Osteoblast (primary cell): Measurements from ENCODE around the gene TRIM60. TPM values are rescaled to one million over a fixed set of nuclear protein-coding genes. Genes with fewer than 3 reads are reported as not detected.

Source experiments
- DNase-seq: peaks from one replicate; pipeline ENCODE4 v3.0.0; 2011; ENCODE audit warnings: low spot score, mixed read lengths; ENCODE audit not compliant: insufficient read length; ENCODE audit errors: missing footprints
- H2AFZ ChIP-seq: 2 replicates; pipeline ENCODE4 v1.6.0; 2011; ENCODE audit warnings: mild to moderate bottlenecking, low read length
- H3K27ac ChIP-seq: 2 replicates; pipeline ENCODE4 v1.5.1; 2011; ENCODE audit warnings: mild to moderate bottlenecking, low read depth, low read length, moderate library complexity
- H3K27me3 ChIP-seq: 2 replicates; pipeline ENCODE4 v1.6.0; 2012; ENCODE audit warnings: mild to moderate bottlenecking, control low read depth, inconsistent platforms, low read length, moderate library complexity; ENCODE audit not compliant: insufficient read depth
- H3K36me3 ChIP-seq: 2 replicates; pipeline ENCODE4 v1.5.1; 2011; ENCODE audit warnings: mild to moderate bottlenecking, low read length, control low read depth, moderate library complexity; ENCODE audit not compliant: insufficient read depth
- H3K4me1 ChIP-seq: 2 replicates; pipeline ENCODE4 v1.5.1; 2011; ENCODE audit warnings: mild to moderate bottlenecking, low read length, control low read depth, moderate library complexity; ENCODE audit not compliant: insufficient read depth
- H3K4me2 ChIP-seq: 2 replicates; pipeline ENCODE4 v1.6.0; 2011; ENCODE audit warnings: mild to moderate bottlenecking, low read length; ENCODE audit not compliant: insufficient read depth
- H3K4me3 ChIP-seq: fragments of 200-600 bp; sonication (generic); 3 replicates; pipeline ENCODE4 v1.5.1; 2012; ENCODE audit warnings: mild to moderate bottlenecking, low read length, inconsistent platforms; ENCODE audit not compliant: insufficient read depth
- H3K79me2 ChIP-seq: 2 replicates; pipeline ENCODE4 v1.6.0; 2012; ENCODE audit warnings: mild to moderate bottlenecking, low read length, control low read depth, inconsistent platforms; ENCODE audit not compliant: insufficient read depth
- H3K9me3 ChIP-seq: 2 replicates; pipeline ENCODE4 v1.5.1; 2011; ENCODE audit warnings: low read depth, low read length, control low read depth
- H4K20me1 ChIP-seq: 2 replicates; pipeline ENCODE4 v1.6.0; 2012; ENCODE audit warnings: mild to moderate bottlenecking, low read length, control low read depth; ENCODE audit not compliant: insufficient read depth
- total RNA-seq: library from RNA; depleted of rRNA; stranded (reverse); fragments of >200 nt; gene quantifications from 2 replicates; pipeline ENCODE4 v1.2.3, GENCODE V29; 2012
- TF ChIP-seq, protein P1 (sequence below): IDR thresholded peaks from 2 replicates; pipeline ENCODE4 v1.5.1; 2011; ENCODE audit warnings: mild to moderate bottlenecking, low read depth, low read length, moderate library complexity; ENCODE audit errors: extremely low read depth

TRIM60 gene
- total RNA-seq, 1 donor = not detected

DNA sequence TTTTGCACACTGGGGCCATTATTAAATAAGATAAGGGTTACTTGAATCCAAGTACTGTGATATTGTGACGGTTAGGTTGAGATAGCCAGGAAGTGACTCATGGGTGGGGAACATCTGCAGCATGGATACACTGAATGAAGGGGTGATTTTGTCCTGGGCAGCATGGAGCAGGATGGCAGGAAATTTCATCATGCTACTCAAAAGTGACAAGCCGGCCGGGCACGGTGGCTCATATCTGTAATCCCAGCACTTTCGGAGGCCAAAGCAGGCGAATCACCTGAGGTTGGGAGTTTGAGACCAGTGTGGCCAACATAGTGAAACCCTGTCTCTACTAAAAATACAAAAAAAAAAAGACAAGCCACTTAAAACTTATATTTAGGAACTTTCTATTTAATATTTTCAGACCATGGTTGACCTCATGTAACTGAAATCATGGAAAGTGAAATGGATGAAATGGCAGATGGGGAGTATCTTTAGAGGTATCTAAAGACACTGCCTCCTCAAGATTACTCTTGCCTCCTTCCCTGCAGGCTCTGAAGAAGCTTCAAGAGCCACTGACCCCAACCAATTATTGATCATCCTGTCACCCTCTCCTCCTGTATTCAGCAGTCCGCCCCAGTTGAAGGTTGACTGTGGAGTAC lies 3.9 kb upstream of the TRIM60 start:
- H3K4me2 ChIP-seq = no peak overlapping the region
- H3K9me3 ChIP-seq = no peaks in the 10 kb centered on the region
- H4K20me1 ChIP-seq = no peaks in the 10 kb centered on the region
- H3K27ac ChIP-seq = no peak overlapping the region
- no peaks in the 10 kb centered on the region for H3K27me3 ChIP-seq
- no peaks in the 10 kb centered on the region for H3K4me1 ChIP-seq
- no peaks in the 10 kb centered on the region for H3K79me2 ChIP-seq
- H3K36me3 ChIP-seq = no peaks in the 10 kb centered on the region
- TF ChIP-seq, protein P1, sequence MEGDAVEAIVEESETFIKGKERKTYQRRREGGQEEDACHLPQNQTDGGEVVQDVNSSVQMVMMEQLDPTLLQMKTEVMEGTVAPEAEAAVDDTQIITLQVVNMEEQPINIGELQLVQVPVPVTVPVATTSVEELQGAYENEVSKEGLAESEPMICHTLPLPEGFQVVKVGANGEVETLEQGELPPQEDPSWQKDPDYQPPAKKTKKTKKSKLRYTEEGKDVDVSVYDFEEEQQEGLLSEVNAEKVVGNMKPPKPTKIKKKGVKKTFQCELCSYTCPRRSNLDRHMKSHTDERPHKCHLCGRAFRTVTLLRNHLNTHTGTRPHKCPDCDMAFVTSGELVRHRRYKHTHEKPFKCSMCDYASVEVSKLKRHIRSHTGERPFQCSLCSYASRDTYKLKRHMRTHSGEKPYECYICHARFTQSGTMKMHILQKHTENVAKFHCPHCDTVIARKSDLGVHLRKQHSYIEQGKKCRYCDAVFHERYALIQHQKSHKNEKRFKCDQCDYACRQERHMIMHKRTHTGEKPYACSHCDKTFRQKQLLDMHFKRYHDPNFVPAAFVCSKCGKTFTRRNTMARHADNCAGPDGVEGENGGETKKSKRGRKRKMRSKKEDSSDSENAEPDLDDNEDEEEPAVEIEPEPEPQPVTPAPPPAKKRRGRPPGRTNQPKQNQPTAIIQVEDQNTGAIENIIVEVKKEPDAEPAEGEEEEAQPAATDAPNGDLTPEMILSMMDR = no peak
- no peak overlapping the region for H3K4me3 ChIP-seq
- no peak for DNase-seq
- H2AFZ ChIP-seq = no peak overlapping the region

- Histone ChIP-seq H3K36me3 (no peaks in the 10 kb centered on the region), H3K27me3 (no peaks in the 10 kb centered on the region), H3K4me2 (no peak overlapping the region), H3K4me3 (no peak overlapping the region), H3K79me2 (no peaks in the 10 kb centered on the region), H3K4me1 (no peaks in the 10 kb centered on the region), H3K9me3 (no peaks in the 10 kb centered on the region), H3K27ac (no peak overlapping the region), H2AFZ (no peak overlapping the region), H4K20me1 (no peaks in the 10 kb centered on the region)
- DNase-seq = no peak
- TF ChIP-seq, protein P1 = no peak
Observed at GRCh38 chr4:165048170-165048569, 16.4 kb downstream of the TRIM60 start.

DNA sequence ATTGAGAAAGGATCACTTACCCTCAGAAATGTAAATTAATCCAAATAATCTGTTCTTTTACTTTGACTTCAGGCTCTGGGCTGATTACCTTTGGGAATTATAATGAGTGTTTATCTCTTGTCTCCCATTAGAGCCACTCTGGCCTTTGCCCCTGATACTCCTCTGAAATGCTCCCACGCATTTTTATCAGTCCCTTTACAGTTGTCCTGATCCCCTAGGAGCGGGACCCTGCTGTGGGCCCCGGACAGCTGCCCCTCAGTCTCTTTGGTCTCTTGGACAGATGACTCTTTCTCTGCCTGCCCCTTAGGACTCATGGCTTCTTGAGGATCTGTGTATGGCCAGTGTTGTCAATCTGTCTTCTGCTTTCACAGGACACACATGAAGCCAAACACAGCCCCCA lies 20.8 kb downstream of the TRIM60 start:
- no peaks in the 10 kb centered on the region for H3K36me3 ChIP-seq
- H2AFZ ChIP-seq = no peak overlapping the region
- no peaks in the 10 kb centered on the region for H3K79me2 ChIP-seq
- H3K4me2 ChIP-seq = no peak overlapping the region
- no peaks in the 10 kb centered on the region for H4K20me1 ChIP-seq
- no peaks in the 10 kb centered on the region for H3K4me1 ChIP-seq
- TF ChIP-seq, protein P1 = no peak
- H3K27me3 ChIP-seq = no peaks in the 10 kb centered on the region
- H3K4me3 ChIP-seq = no peak overlapping the region
- H3K9me3 ChIP-seq = no peaks in the 10 kb centered on the region
- no peak overlapping the region for H3K27ac ChIP-seq
- DNase-seq = no peak

DNA sequence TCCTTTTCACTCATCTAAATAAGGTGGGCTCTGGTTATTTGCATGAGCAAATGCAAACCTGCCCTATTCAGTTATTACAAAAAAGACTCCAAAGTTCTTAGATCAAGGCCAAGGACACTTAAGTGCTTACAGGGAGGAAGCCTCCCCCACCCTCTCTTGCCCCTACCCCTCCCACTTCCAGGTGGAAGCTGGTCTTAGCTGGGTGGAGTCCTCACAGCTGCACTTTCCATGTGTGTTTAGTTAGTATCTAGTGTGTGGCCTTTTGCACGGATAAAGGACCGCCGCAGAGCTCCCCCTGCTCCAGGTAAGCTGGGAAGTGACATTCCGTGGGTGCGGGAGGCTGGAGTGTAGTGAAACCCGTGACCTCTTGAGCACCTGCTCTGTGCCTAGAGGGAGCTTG lies 21.8 kb downstream of the TRIM60 start, which contains the start of gene TRIM75:
Gene TRIM75 (plus strand): TSS at position 222 of the 400 bp plus-strand sequence. CDS start 5,282 bp downstream, outside the sequence.
- Histone ChIP-seq H3K36me3 (no peaks in the 10 kb centered on the region), H4K20me1 (no peaks in the 10 kb centered on the region), H3K4me3 (no peak within 1 kb of the TSS), H3K4me1 (no peaks in the 10 kb centered on the region), H3K27me3 (no peaks in the 10 kb centered on the region), H3K79me2 (no peaks in the 10 kb centered on the region), H3K9me3 (no peaks in the 10 kb centered on the region), H2AFZ (no peak within 1 kb of the TSS), H3K27ac (no peak within 1 kb of the TSS), H3K4me2 (no peak within 1 kb of the TSS)
- DNase-seq = no peak
- TF ChIP-seq, protein P1 = no peak
